ENCODE measurements around the gene ICE2.

Gene ICE2

GRCh38 chr15:60478566-60479360 lies at the start of gene ICE2:
TSS of gene ICE2 (minus strand) at chr15:60479142. CDS start at chr15:60477977, 1,165 bp downstream.
- Mint-ChIP-seq H3K4me3 (peak within 1 kb of the TSS; percentile 97 to 98), H3K9me3 (no peaks in the 10 kb centered on the region), H3K27me3 (no peaks in the 10 kb centered on the region), H3K27ac (peak within 1 kb of the TSS; percentile 94 to 99), H3K4me1 (peaks cover 67% of the 10 kb centered on the region)
- DNase-seq (peak; percentile 94 to 97), ATAC-seq (peak; percentile 93)

GRCh38 chr15:60528530-60528929 lies 49.6 kb upstream of the ICE2 start:
- Mint-ChIP-seq H3K4me1 (peaks cover 66% of the 10 kb centered on the region), H3K9me3 (no peaks in the 10 kb centered on the region), H3K27ac (peak overlapping the region in 1 of 2 donors; percentile 89), H3K27me3 (no peaks in the 10 kb centered on the region), H3K4me3 (no peak overlapping the region)
- DNase-seq, result no peak
- peak; percentile 89 for ATAC-seq

- Mint-ChIP-seq H3K4me3 (no peak overlapping the region), H3K27me3 (no peaks in the 10 kb centered on the region), H3K4me1 (peaks cover 57% of the 10 kb centered on the region), H3K9me3 (no peaks in the 10 kb centered on the region), H3K27ac (peak overlapping the region in 1 of 2 donors; percentile 89)
- ATAC-seq, result no peak
- no peak for DNase-seq
These were observed 48.5 kb upstream of the ICE2 start for GRCh38 chr15:60527456-60527855.

- H3K9me3 Mint-ChIP-seq, result no peaks in the 10 kb centered on the region
- H3K4me1 Mint-ChIP-seq, result peaks cover 54% of the 10 kb centered on the region
- no peak for DNase-seq
- no peaks in the 10 kb centered on the region for H3K27me3 Mint-ChIP-seq
- no peak overlapping the region for H3K4me3 Mint-ChIP-seq
- no peak overlapping the region for H3K27ac Mint-ChIP-seq
- ATAC-seq, result no peak
These were observed 47.2 kb upstream of the ICE2 start for GRCh38 chr15:60526127-60526616.

- ATAC-seq, result no peak
- H3K4me1 Mint-ChIP-seq, result peaks cover 56% of the 10 kb centered on the region
- no peak overlapping the region for H3K4me3 Mint-ChIP-seq
- peak overlapping the region in 1 of 2 donors; percentile 47 for H3K27ac Mint-ChIP-seq
- DNase-seq, result no peak
- H3K9me3 Mint-ChIP-seq, result no peaks in the 10 kb centered on the region
- H3K27me3 Mint-ChIP-seq, result no peaks in the 10 kb centered on the region
These were observed 46.5 kb upstream of the ICE2 start for GRCh38 chr15:60525341-60526039.

GRCh38 chr15:60523056-60523455 lies 44.1 kb upstream of the ICE2 start:
- H3K4me1 Mint-ChIP-seq, result peaks cover 65% of the 10 kb centered on the region
- no peak overlapping the region for H3K4me3 Mint-ChIP-seq
- no peaks in the 10 kb centered on the region for H3K27me3 Mint-ChIP-seq
- ATAC-seq (no peak), DNase-seq (no peak)
- H3K27ac Mint-ChIP-seq, result no peak overlapping the region
- no peaks in the 10 kb centered on the region for H3K9me3 Mint-ChIP-seq

GRCh38 chr15:60520825-60521368 lies 42.0 kb upstream of the ICE2 start:
- Mint-ChIP-seq H3K4me1 (peaks cover 52% of the 10 kb centered on the region), H3K4me3 (peak overlapping the region; percentile 35 to 62)

GRCh38 chr15:60520013-60520824 lies 41.3 kb upstream of the ICE2 start:
- H3K9me3 Mint-ChIP-seq, result no peaks in the 10 kb centered on the region
- peak overlapping the region in 1 of 2 donors; percentile 90 for H3K27ac Mint-ChIP-seq
- peak in 1 of 2 donors; percentile 29 for DNase-seq
- no peaks in the 10 kb centered on the region for H3K27me3 Mint-ChIP-seq
- ATAC-seq, result peak; percentile 93
- peaks cover 46% of the 10 kb centered on the region for H3K4me1 Mint-ChIP-seq
- peak overlapping the region; percentile 35 to 62 for H3K4me3 Mint-ChIP-seq

More at GRCh38 chr15:60520825-60521368, 42.0 kb upstream of the ICE2 start:
- DNase-seq (peak; percentile 73 to 77), ATAC-seq (peak; percentile 74)
- Mint-ChIP-seq H3K27me3 (no peaks in the 10 kb centered on the region), H3K9me3 (no peaks in the 10 kb centered on the region), H3K27ac (no peak overlapping the region)

GRCh38 chr15:60519218-60519617 lies 40.3 kb upstream of the ICE2 start:
- DNase-seq (no peak), ATAC-seq (no peak)
- Mint-ChIP-seq H3K4me3 (no peak overlapping the region), H3K9me3 (no peaks in the 10 kb centered on the region), H3K27ac (peak overlapping the region in 1 of 2 donors; percentile 66), H3K4me1 (peaks cover 43% of the 10 kb centered on the region), H3K27me3 (no peaks in the 10 kb centered on the region)

- no peaks in the 10 kb centered on the region for H3K9me3 Mint-ChIP-seq
- H3K4me1 Mint-ChIP-seq, result peaks cover 39% of the 10 kb centered on the region
- no peaks in the 10 kb centered on the region for H3K27me3 Mint-ChIP-seq
- H3K27ac Mint-ChIP-seq, result peak overlapping the region in 1 of 2 donors; percentile 66
- no peak for ATAC-seq
- DNase-seq, result no peak
- no peak overlapping the region for H3K4me3 Mint-ChIP-seq
These were observed 39.6 kb upstream of the ICE2 start for GRCh38 chr15:60518511-60518910.

- H3K4me3 Mint-ChIP-seq, result no peak overlapping the region
These were observed 35.4 kb upstream of the ICE2 start for GRCh38 chr15:60514261-60514881.

GRCh38 chr15:60513676-60514075 lies 34.7 kb upstream of the ICE2 start:
- H3K4me1 Mint-ChIP-seq, result peaks cover 53% of the 10 kb centered on the region
- ATAC-seq (no peak), DNase-seq (no peak)
- H3K4me3 Mint-ChIP-seq, result no peak overlapping the region
- no peaks in the 10 kb centered on the region for H3K9me3 Mint-ChIP-seq
- no peaks in the 10 kb centered on the region for H3K27me3 Mint-ChIP-seq
- H3K27ac Mint-ChIP-seq, result no peak overlapping the region

More at GRCh38 chr15:60514261-60514881, 35.4 kb upstream of the ICE2 start:
- Mint-ChIP-seq H3K4me1 (peaks cover 53% of the 10 kb centered on the region), H3K9me3 (no peaks in the 10 kb centered on the region), H3K27ac (no peak overlapping the region), H3K27me3 (no peaks in the 10 kb centered on the region)
- no peak for DNase-seq
- no peak for ATAC-seq

GRCh38 chr15:60512937-60513336 lies 34.0 kb upstream of the ICE2 start:
- Mint-ChIP-seq H3K9me3 (no peaks in the 10 kb centered on the region), H3K4me1 (peaks cover 53% of the 10 kb centered on the region), H3K27me3 (no peaks in the 10 kb centered on the region), H3K27ac (no peak overlapping the region), H3K4me3 (no peak overlapping the region)
- no peak for DNase-seq
- no peak for ATAC-seq

GRCh38 chr15:60511351-60512031 lies 32.5 kb upstream of the ICE2 start:
- Mint-ChIP-seq H3K27me3 (no peaks in the 10 kb centered on the region), H3K9me3 (no peaks in the 10 kb centered on the region), H3K4me1 (peaks cover 63% of the 10 kb centered on the region), H3K4me3 (peak overlapping the region; percentile 51 to 52), H3K27ac (peak overlapping the region; percentile 43 to 63)
- ATAC-seq (peak; percentile 53), DNase-seq (peak; percentile 23 to 28)
